ENCODE measurements around the gene IL17RB.

GRCh38 chr3:53887446-53887845 is 41.1 kb downstream of the IL17RB start:
- TF ChIP-seq POLR2A (IDR thresholded peaks at IDR 0.05; ENCODE audit: low read depth, low read length) = no peak
- TF ChIP-seq RCOR1 (IDR thresholded peaks at IDR 0.05; ENCODE audit: insufficient replicate concordance, low read length) = no peak
- TF ChIP-seq, protein P1, sequence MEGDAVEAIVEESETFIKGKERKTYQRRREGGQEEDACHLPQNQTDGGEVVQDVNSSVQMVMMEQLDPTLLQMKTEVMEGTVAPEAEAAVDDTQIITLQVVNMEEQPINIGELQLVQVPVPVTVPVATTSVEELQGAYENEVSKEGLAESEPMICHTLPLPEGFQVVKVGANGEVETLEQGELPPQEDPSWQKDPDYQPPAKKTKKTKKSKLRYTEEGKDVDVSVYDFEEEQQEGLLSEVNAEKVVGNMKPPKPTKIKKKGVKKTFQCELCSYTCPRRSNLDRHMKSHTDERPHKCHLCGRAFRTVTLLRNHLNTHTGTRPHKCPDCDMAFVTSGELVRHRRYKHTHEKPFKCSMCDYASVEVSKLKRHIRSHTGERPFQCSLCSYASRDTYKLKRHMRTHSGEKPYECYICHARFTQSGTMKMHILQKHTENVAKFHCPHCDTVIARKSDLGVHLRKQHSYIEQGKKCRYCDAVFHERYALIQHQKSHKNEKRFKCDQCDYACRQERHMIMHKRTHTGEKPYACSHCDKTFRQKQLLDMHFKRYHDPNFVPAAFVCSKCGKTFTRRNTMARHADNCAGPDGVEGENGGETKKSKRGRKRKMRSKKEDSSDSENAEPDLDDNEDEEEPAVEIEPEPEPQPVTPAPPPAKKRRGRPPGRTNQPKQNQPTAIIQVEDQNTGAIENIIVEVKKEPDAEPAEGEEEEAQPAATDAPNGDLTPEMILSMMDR (conservative IDR thresholded peaks at IDR 0.05; ENCODE audit: low read depth, low read length) = no peak

Measured in IMR-90 (cell line).